HepG2 (cell line): Measurements from ENCODE around the gene ATAD2B. TPM values are rescaled to one million over a fixed set of nuclear protein-coding genes. Genes with fewer than 3 reads are reported as not detected.

Source experiments
- ATAC-seq: fragments of 200-7000 bp; cut with Tn5 transposase; 3 replicates; pipeline ENCODE4 v1.9.1; 2020; ENCODE audit warnings: mild to moderate bottlenecking, moderate library complexity
- BruUV-seq: library from RNA; stranded (reverse); fragments of 400-500 nt; replicated peaks from 2 replicates; lab custom pipeline; 2021; lab: Mats Ljungman, UMichigan
- CTCF ChIA-PET: fragments of 300-600 bp; formaldehyde crosslinking; extraction: SDS; loops from one replicate; lab custom pipeline; 2021; ENCODE audit warnings: low total read pairs, inconsistent platforms, low intra/inter-chr PET ratio; lab: Yijun Ruan, JAX
- POLR2A ChIA-PET: fragments of 350-600 bp; sonication (Branson Sonifier 250); formaldehyde crosslinking; loops from one replicate; lab custom pipeline; 2020; ENCODE audit warnings: antibody characterized with exemption, inconsistent platforms; lab: Yijun Ruan, JAX
- DNase-seq: peaks from one replicate; pipeline ENCODE4 v3.0.0-alpha.2; 2015; ENCODE audit warnings: low spot score
- FAIRE-seq: peaks from 3 replicates; lab custom pipeline; 2011; peaks lifted over from hg19 to GRCh38; lab: Jason Lieb, UNC
- H2AFZ ChIP-seq: one replicate; pipeline ENCODE4 v1.6.1; 2011; ENCODE audit warnings: low read length, inconsistent platforms
- H3K27ac ChIP-seq: fragments of 300-600 bp; 3 replicates; pipeline ENCODE4 v1.8.0; 2011; ENCODE audit warnings: mixed run types, mild to moderate bottlenecking, mixed read lengths, low read length, inconsistent platforms; ENCODE audit not compliant: insufficient read depth; ENCODE audit errors: extremely low read length
- H3K27me3 ChIP-seq, 2 experiments: fragments of 200-600 bp in 1 of 2; 2 replicates in 1 of 2; 3 replicates in 1 of 2; pipeline versions ENCODE4 v1.6.0 to v1.8.0; 2011; ENCODE audit warnings: low read length in 2 of 2, mild to moderate bottlenecking in 2 of 2, moderate library complexity in 2 of 2, inconsistent platforms in 1 of 2; ENCODE audit not compliant: insufficient read depth in 2 of 2, control insufficient read depth in 1 of 2
- H3K36me3 ChIP-seq, 2 experiments: fragments of 200-600 bp in 1 of 2; replicated peaks in 1 of 2; 2 replicates in 1 of 2; 3 replicates in 1 of 2; pipeline versions ENCODE4 v1.5.1 to v1.8.0; 2011; ENCODE audit warnings: low read length in 2 of 2, inconsistent platforms in 1 of 2; ENCODE audit not compliant: insufficient read depth in 2 of 2, control insufficient read depth in 1 of 2
- H3K4me1 ChIP-seq: 2 replicates; pipeline ENCODE4 v1.5.1; 2012; ENCODE audit warnings: low read length, inconsistent platforms; ENCODE audit not compliant: insufficient read depth
- H3K4me2 ChIP-seq: 2 replicates; pipeline ENCODE4 v1.6.0; 2011; ENCODE audit warnings: low read depth, low read length, inconsistent platforms
- H3K4me3 ChIP-seq, 3 experiments: fragments of 200-600 bp in 1 of 3; sonication (generic), shearing (Covaris generic) in 1 of 3; replicated peaks in 1 of 3; 2 replicates each; pipeline ENCODE4 v1.5.1; 2011 to 2016; ENCODE audit warnings: low read length in 3 of 3, inconsistent platforms in 2 of 3, low read depth in 2 of 3, mild to moderate bottlenecking in 2 of 3, control low read depth in 1 of 3, mixed read lengths in 1 of 3; ENCODE audit not compliant: insufficient read depth in 1 of 3
- H3K79me2 ChIP-seq: one replicate; pipeline ENCODE4 v1.6.1; 2011; ENCODE audit warnings: low read length, inconsistent platforms; ENCODE audit not compliant: insufficient read depth
- H3K9ac ChIP-seq: 2 replicates; pipeline ENCODE4 v1.6.0; 2011; ENCODE audit warnings: mild to moderate bottlenecking, low read depth, low read length, inconsistent platforms; ENCODE audit not compliant: insufficient read depth
- H3K9me3 ChIP-seq: 2 replicates; pipeline ENCODE4 v1.5.1; 2012; ENCODE audit warnings: mild to moderate bottlenecking, low read length
- H4K20me1 ChIP-seq: 2 replicates; pipeline ENCODE4 v1.6.0; 2011; ENCODE audit warnings: inconsistent platforms, mild to moderate bottlenecking, low read length, moderate library complexity; ENCODE audit not compliant: insufficient read depth
- ATF7-NPFF ChIP-seq: sonication (generic); formaldehyde crosslinking; IDR thresholded peaks from 2 replicates; pipeline ENCODE4 v1.8.1; 2023; ENCODE audit warnings: mild to moderate bottlenecking, low read depth, missing genetic modification reagents, moderate library complexity
- CCDC6 ChIP-seq: sonication (generic); formaldehyde crosslinking; IDR thresholded peaks from 2 replicates; pipeline ENCODE4 v1.8.1; 2022; ENCODE audit warnings: mild to moderate bottlenecking, missing genetic modification reagents, moderate library complexity
- ETV5 ChIP-seq: IDR thresholded peaks from 2 replicates; pipeline ENCODE4 v1.6.1; 2018; ENCODE audit warnings: missing biosample characterization, missing genetic modification reagents, inconsistent platforms, borderline replicate concordance
- KDM6A ChIP-seq: IDR thresholded peaks from 2 replicates; pipeline ENCODE4 v1.6.1; 2016; ENCODE audit warnings: low read depth
- SAFB2 ChIP-seq: sonication (generic); formaldehyde crosslinking; IDR thresholded peaks from 2 replicates; pipeline ENCODE4 v1.5.1; 2020; ENCODE audit warnings: missing genetic modification reagents, low read depth, mild to moderate bottlenecking, borderline replicate concordance
- SALL2 ChIP-seq: sonication (generic); formaldehyde crosslinking; IDR thresholded peaks from 2 replicates; pipeline ENCODE4 v1.8.1; 2023; ENCODE audit warnings: mild to moderate bottlenecking, missing genetic modification reagents, inconsistent platforms
- SKI ChIP-seq: fragments of 450-650 bp; IDR thresholded peaks from one replicate; pipeline ENCODE4 v1.6.1; 2018; ENCODE audit warnings: mild to moderate bottlenecking; ENCODE audit not compliant: partially characterized antibody
- SOX5 ChIP-seq: IDR thresholded peaks from 2 replicates; pipeline ENCODE4 v1.6.1; 2016; ENCODE audit warnings: borderline replicate concordance
- STAT5B ChIP-seq: sonication (generic); formaldehyde crosslinking; IDR thresholded peaks from 2 replicates; pipeline ENCODE4 v1.4.0; 2020; ENCODE audit warnings: missing genetic modification reagents
- ZBTB38 ChIP-seq: sonication (generic); formaldehyde crosslinking; IDR thresholded peaks from 2 replicates; pipeline ENCODE4 v1.5.1; 2020; ENCODE audit warnings: mild to moderate bottlenecking, missing genetic modification reagents
- ZBTB8A ChIP-seq: sonication (generic); formaldehyde crosslinking; IDR thresholded peaks from 2 replicates; pipeline ENCODE4 v1.4.0; 2020; ENCODE audit warnings: mild to moderate bottlenecking, low read depth, missing genetic modification reagents, borderline replicate concordance
- ZNF292 ChIP-seq: sonication (generic); formaldehyde crosslinking; IDR thresholded peaks from 2 replicates; pipeline ENCODE4 v1.8.1; 2022; ENCODE audit warnings: mild to moderate bottlenecking, low read depth, missing genetic modification reagents, borderline replicate concordance
- ZNF468 ChIP-seq: sonication (generic); formaldehyde crosslinking; IDR thresholded peaks from 2 replicates; pipeline ENCODE4 v1.8.0; 2022; ENCODE audit warnings: mild to moderate bottlenecking, moderate library complexity, missing genetic modification reagents
- ZNF598 ChIP-seq: sonication (generic); formaldehyde crosslinking; IDR thresholded peaks from 2 replicates; pipeline ENCODE4 v1.5.1; 2020; ENCODE audit warnings: mild to moderate bottlenecking, missing genetic modification reagents, borderline replicate concordance
- ZNF674 ChIP-seq: sonication (generic); formaldehyde crosslinking; IDR thresholded peaks from 2 replicates; pipeline ENCODE4 v1.5.0; 2020; ENCODE audit warnings: low read depth, mild to moderate bottlenecking, missing genetic modification reagents
- ZNF773 ChIP-seq: sonication (generic); formaldehyde crosslinking; IDR thresholded peaks from 2 replicates; pipeline ENCODE4 v1.4.0; 2020; ENCODE audit warnings: missing genetic modification reagents, borderline replicate concordance
- WGBS: methylation state at CpG from one replicate; pipeline ENCODE4 v1.1.6; 2017; ENCODE audit warnings: low lambda C conversion rate; 5-methylcytosine and 5-hydroxymethylcytosine counted together
- in situ Hi-C: cut with HindIII; loops from 2 replicates; pipeline ENCODE4 v1.10.0; 2017; ENCODE audit warnings: low pct_unique_long_range_greater_than_20kb; ENCODE audit not compliant: extremely low pct_ligation_motif_present
- intact Hi-C: fragments of 100-400 bp; cut with micrococcal nuclease; formaldehyde crosslinking; loops from one replicate; pipeline ENCODE4 v1.10.0; 2022; ENCODE audit not compliant: unreplicated experiment
- polyA plus RNA-seq, 8 experiments: library from polyadenylated mRNA; depleted of rRNA in 3 of 8; stranded (reverse) in 7 of 8; unstranded in 1 of 8; fragments of >200 nt; fragmentation: Illumina TruSeq in 4 of 8; extraction: Trizol in 4 of 8; gene quantifications; 2 replicates each; pipeline versions ENCODE4 v1.2.1 to v1.2.3, GENCODE V29; 2011 to 2016; ENCODE audit warnings: low read depth in 4 of 8, missing spikeins in 1 of 8, mixed read lengths in 1 of 8; ENCODE audit not compliant: insufficient read depth in 1 of 8
- total RNA-seq, 5 experiments: library from RNA; depleted of rRNA; stranded (reverse); fragments of >200 nt; fragmentation: Illumina TruSeq; extraction: Trizol; gene quantifications; 2 replicates each; pipeline ENCODE4 v1.2.3, GENCODE V29; 2016; ENCODE audit warnings: low read depth in 1 of 5
- TF ChIP-seq, protein P1 (sequence below): sonication (generic); formaldehyde crosslinking; IDR thresholded peaks from 2 replicates; pipeline ENCODE4 v1.8.1; 2023; ENCODE audit warnings: mild to moderate bottlenecking, inconsistent platforms, moderate library complexity, missing genetic modification reagents, borderline replicate concordance
- TF ChIP-seq, protein P2 (sequence below): sonication (generic); formaldehyde crosslinking; IDR thresholded peaks from 2 replicates; pipeline ENCODE4 v1.4.0; 2020; ENCODE audit warnings: mild to moderate bottlenecking, missing genetic modification reagents
- TF ChIP-seq, protein P3 (sequence below): sonication (generic); formaldehyde crosslinking; conservative IDR thresholded peaks from 2 replicates; pipeline ENCODE4 v1.4.0; 2020; ENCODE audit warnings: missing genetic modification reagents

ATAD2B gene
- total and polyA plus RNA-seq, 2 of the 13 experiments (the other 11 are each of a cell fraction or from before 2014, with no cell fraction given), result 5.3 to 22.2 TPM

DNA sequence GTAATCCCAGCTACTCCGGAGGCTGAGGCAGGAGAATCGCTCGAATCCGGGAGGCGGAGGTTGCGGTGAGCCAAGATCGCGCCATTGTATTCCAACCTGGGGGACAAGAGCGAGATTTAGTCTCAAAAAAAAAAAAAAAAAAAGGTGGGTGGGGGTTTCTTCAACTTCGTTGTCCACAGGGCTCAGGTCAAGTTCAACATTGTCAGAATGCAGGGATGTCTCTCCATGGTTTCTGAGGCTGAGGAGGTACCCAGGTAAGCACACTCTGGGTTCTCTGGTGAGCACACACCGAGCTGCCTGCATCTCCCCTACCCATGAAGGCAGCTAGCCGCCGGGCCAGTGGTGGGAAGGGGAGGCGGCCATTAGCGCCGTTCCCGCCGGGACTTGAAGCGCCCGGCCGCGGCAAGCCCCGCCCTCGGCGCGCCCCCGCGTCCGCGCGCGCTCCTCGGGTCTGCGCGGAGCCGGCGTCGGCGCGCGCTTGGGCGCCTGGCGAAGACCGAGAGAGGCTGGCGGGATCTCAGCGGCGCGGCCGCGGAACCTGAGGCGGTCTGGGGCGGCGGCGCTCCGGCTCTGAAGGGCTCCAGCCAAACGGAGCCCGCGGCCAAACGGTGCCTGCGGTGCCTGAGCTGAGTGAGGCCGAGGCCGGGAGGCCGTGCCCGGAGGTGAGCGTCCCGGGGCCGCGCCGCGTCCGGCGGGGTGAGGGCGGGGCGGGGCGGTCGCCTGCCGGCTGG lies 13.2 kb upstream of the ATAD2B start, which contains the start of gene UBXN2A:
TSS of gene UBXN2A (plus strand) at position 477 of the 731 bp plus-strand sequence. CDS start 17,852 bp downstream, outside the sequence.
- Histone ChIP-seq H3K79me2 (peaks cover 44% of the 10 kb centered on the region), H3K4me2 (peak within 1 kb of the TSS; percentile 100), H3K36me3 (no peaks in the 10 kb centered on the region), H3K4me3 (peak within 1 kb of the TSS; percentile 87 to 96 (median 93)), H3K4me1 (peaks cover 46% of the 10 kb centered on the region), H2AFZ (peak within 1 kb of the TSS; percentile 96), H3K27ac (peak within 1 kb of the TSS; percentile 87), H3K9me3 (no peaks in the 10 kb centered on the region), H3K9ac (peak within 1 kb of the TSS; percentile 91), H3K27me3 (peaks cover 0 to 3% of the 10 kb centered on the region in 2 experiments; a peak in 1 of 5 replicates), H4K20me1 (peaks cover 3% of the 10 kb centered on the region; the same call in 1 of the 2 replicates)
- DNase-seq (peak; percentile 69), ATAC-seq (peak; percentile 80), FAIRE-seq (no peak)
- intact Hi-C loops, result loop anchor here (1.0 to 2.0 kb wide), 2 partner anchors 13 to 137 kb away; partner anchors contain the start of genes ATAD2B and SF3B6
- BruUV-seq, result no TSS peak
- CTCF ChIA-PET, result no interaction called here
- in situ Hi-C loops, result no loop called here
- 1% methylated on average over 13 of the region's 77 CpGs for WGBS
- POLR2A ChIA-PET, result interaction anchor here (0.6 to 4.6 kb wide), 12 partner anchors 9 to 145 kb away, joined by 3 to 135 read pairs (median 5); partner anchors contain the start of genes ATAD2B, SF3B6, TP53I3 and WDCP
- TF ChIP-seq ZNF674 (CRISPR knock-in tag), result peak; percentile 80; the same call in 1 of the 2 replicates
- TF ChIP-seq ZNF468, result 0 out of 2 replicates have a peak, but pooled peaks have one; percentile 63
- TF ChIP-seq, protein P1, sequence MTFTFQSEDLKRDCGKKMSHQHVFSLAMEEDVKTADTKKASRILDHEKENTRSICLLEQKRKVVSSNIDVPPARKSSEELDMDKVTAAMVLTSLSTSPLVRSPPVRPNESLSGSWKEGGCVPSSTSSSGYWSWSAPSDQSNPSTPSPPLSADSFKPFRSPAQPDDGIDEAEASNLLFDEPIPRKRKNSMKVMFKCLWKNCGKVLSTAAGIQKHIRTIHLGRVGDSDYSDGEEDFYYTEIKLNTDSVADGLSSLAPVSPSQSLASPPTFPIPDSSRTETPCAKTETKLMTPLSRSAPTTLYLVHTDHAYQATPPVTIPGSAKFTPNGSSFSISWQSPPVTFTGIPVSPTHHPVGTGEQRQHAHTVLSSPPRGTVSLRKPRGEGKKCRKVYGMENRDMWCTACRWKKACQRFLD (CRISPR knock-in tag), result no peak
- no peak; the same call in 1 of the 2 replicates for TF ChIP-seq ETV5 (CRISPR knock-in tag)
- TF ChIP-seq ATF7-NPFF (CRISPR knock-in tag), result peak; percentile 88; the same call in 1 of the 2 replicates
- TF ChIP-seq ZBTB8A (CRISPR knock-in tag), result no peak
- TF ChIP-seq SALL2, result peak; percentile 91
- TF ChIP-seq KDM6A (CRISPR knock-in tag), result no peak
- TF ChIP-seq CCDC6 (CRISPR knock-in tag), result peak; percentile 73
- TF ChIP-seq SKI, result peak; percentile 86
- TF ChIP-seq ZNF773 (CRISPR knock-in tag), result no peak; the same call in 1 of the 2 replicates
- TF ChIP-seq, protein P2, sequence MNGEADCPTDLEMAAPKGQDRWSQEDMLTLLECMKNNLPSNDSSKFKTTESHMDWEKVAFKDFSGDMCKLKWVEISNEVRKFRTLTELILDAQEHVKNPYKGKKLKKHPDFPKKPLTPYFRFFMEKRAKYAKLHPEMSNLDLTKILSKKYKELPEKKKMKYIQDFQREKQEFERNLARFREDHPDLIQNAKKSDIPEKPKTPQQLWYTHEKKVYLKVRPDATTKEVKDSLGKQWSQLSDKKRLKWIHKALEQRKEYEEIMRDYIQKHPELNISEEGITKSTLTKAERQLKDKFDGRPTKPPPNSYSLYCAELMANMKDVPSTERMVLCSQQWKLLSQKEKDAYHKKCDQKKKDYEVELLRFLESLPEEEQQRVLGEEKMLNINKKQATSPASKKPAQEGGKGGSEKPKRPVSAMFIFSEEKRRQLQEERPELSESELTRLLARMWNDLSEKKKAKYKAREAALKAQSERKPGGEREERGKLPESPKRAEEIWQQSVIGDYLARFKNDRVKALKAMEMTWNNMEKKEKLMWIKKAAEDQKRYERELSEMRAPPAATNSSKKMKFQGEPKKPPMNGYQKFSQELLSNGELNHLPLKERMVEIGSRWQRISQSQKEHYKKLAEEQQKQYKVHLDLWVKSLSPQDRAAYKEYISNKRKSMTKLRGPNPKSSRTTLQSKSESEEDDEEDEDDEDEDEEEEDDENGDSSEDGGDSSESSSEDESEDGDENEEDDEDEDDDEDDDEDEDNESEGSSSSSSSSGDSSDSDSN (CRISPR knock-in tag), result peak; percentile 96; the same call in 1 of the 2 replicates
- TF ChIP-seq, protein P3, sequence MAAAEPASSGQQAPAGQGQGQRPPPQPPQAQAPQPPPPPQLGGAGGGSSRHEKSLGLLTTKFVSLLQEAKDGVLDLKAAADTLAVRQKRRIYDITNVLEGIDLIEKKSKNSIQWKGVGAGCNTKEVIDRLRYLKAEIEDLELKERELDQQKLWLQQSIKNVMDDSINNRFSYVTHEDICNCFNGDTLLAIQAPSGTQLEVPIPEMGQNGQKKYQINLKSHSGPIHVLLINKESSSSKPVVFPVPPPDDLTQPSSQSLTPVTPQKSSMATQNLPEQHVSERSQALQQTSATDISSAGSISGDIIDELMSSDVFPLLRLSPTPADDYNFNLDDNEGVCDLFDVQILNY (CRISPR knock-in tag), result peak; percentile 80; the same call in 1 of the 2 replicates
- peak; percentile 44; the same call in 1 of the 2 replicates for TF ChIP-seq ZNF598
- 0 out of 2 replicates have a peak, but pooled peaks have one; percentile 66 for TF ChIP-seq ZBTB38 (CRISPR knock-in tag)
- TF ChIP-seq STAT5B (CRISPR knock-in tag), result 0 out of 2 replicates have a peak, but pooled peaks have one; percentile 16
- 0 out of 2 replicates have a peak, but pooled peaks have one; percentile 11 for TF ChIP-seq ZNF292 (CRISPR knock-in tag)
- peak; percentile 9; the same call in 1 of the 2 replicates for TF ChIP-seq SOX5
- TF ChIP-seq SAFB2 (CRISPR knock-in tag), result peak; percentile 53; the same call in 1 of the 2 replicates
